ENCODE measurements around the gene CAMTA2. TPM values are rescaled to one million over a fixed set of nuclear protein-coding genes. Genes with fewer than 3 reads are reported as not detected.
A peak's percentile ranks its signal among the peaks of the same experiment; 100 is the strongest.

CAMTA2 gene, protein sequence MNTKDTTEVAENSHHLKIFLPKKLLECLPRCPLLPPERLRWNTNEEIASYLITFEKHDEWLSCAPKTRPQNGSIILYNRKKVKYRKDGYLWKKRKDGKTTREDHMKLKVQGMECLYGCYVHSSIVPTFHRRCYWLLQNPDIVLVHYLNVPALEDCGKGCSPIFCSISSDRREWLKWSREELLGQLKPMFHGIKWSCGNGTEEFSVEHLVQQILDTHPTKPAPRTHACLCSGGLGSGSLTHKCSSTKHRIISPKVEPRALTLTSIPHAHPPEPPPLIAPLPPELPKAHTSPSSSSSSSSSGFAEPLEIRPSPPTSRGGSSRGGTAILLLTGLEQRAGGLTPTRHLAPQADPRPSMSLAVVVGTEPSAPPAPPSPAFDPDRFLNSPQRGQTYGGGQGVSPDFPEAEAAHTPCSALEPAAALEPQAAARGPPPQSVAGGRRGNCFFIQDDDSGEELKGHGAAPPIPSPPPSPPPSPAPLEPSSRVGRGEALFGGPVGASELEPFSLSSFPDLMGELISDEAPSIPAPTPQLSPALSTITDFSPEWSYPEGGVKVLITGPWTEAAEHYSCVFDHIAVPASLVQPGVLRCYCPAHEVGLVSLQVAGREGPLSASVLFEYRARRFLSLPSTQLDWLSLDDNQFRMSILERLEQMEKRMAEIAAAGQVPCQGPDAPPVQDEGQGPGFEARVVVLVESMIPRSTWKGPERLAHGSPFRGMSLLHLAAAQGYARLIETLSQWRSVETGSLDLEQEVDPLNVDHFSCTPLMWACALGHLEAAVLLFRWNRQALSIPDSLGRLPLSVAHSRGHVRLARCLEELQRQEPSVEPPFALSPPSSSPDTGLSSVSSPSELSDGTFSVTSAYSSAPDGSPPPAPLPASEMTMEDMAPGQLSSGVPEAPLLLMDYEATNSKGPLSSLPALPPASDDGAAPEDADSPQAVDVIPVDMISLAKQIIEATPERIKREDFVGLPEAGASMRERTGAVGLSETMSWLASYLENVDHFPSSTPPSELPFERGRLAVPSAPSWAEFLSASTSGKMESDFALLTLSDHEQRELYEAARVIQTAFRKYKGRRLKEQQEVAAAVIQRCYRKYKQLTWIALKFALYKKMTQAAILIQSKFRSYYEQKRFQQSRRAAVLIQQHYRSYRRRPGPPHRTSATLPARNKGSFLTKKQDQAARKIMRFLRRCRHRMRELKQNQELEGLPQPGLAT
- 10 to 100 TPM; 48.9 to 60.8 (median 54.1) TPM for total RNA-seq (2021; fragmentation: NEBNext Ultra II Directional; extraction: Animal tissue kit (Norgen Biotek cat#: 25700))
- long read RNA-seq, partial matches to known transcripts = 4 of 5 reads
- long read RNA-seq, other reads (novel, unspliced or antisense) = 0 of 5 reads

DNA sequence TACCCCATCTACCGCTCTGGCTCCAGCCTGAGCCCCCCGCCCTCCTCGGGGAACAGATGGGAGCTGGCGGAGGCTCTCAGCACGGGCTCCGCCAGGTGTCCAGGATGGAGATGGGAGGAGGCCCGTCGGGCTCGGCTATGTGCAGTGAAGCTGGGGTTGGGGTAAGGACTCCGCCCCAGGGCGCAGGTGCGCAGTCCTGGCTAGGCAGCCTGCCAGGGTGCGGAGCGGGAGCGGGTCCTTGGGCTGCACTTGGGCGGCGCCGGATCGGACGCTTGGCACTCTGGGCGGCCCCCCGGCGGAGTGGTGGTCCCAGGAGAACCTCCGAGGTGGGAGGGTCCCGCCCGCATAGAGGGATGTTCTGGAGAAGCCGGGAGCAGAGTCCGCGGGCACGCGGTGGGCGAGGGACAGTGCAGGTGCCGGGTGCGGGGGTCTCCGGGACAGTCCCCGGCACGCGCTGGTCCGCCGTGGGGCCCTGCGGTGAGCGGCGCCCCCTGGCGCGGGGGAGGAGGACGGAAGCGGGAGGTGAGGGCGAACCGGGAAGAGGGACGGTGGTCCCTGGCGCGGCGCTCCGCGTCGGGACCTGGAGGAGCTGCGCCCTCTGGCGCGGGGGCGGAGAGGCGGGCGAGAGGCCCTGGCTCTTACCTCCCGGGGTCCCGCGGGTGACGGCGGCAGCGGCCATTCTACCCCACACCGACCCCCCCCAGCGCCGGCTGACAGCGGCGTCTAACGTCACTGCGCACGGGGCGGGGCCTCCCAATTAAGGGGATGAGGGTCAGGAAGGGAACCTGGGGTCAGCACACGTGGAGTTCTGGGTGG lies at the start of gene CAMTA2:
TSS of gene CAMTA2 (minus strand) at position 725 of the 816 bp plus-strand sequence. CDS start 1,453 bp downstream, outside the sequence.
- peaks cover 34% of the 10 kb centered on the region for H3K36me3 Mint-ChIP-seq (ENCODE audit: low read depth)
- peak within 1 kb of the TSS; percentile 93 for H3K27ac Mint-ChIP-seq
- peaks cover 56% of the 10 kb centered on the region for H3K4me1 Mint-ChIP-seq (ENCODE audit: low read depth)
- H3K27me3 Mint-ChIP-seq (ENCODE audit: insufficient read depth) = peaks cover 1% of the 10 kb centered on the region
- DNase-seq = peak; percentile 49
- H3K4me3 Mint-ChIP-seq = peak within 1 kb of the TSS; percentile 94
- TF ChIP-seq, protein P1, sequence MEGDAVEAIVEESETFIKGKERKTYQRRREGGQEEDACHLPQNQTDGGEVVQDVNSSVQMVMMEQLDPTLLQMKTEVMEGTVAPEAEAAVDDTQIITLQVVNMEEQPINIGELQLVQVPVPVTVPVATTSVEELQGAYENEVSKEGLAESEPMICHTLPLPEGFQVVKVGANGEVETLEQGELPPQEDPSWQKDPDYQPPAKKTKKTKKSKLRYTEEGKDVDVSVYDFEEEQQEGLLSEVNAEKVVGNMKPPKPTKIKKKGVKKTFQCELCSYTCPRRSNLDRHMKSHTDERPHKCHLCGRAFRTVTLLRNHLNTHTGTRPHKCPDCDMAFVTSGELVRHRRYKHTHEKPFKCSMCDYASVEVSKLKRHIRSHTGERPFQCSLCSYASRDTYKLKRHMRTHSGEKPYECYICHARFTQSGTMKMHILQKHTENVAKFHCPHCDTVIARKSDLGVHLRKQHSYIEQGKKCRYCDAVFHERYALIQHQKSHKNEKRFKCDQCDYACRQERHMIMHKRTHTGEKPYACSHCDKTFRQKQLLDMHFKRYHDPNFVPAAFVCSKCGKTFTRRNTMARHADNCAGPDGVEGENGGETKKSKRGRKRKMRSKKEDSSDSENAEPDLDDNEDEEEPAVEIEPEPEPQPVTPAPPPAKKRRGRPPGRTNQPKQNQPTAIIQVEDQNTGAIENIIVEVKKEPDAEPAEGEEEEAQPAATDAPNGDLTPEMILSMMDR (IDR thresholded peaks at IDR 0.05) = peak; percentile 85
- no peaks in the 10 kb centered on the region for H3K9me3 Mint-ChIP-seq

DNA sequence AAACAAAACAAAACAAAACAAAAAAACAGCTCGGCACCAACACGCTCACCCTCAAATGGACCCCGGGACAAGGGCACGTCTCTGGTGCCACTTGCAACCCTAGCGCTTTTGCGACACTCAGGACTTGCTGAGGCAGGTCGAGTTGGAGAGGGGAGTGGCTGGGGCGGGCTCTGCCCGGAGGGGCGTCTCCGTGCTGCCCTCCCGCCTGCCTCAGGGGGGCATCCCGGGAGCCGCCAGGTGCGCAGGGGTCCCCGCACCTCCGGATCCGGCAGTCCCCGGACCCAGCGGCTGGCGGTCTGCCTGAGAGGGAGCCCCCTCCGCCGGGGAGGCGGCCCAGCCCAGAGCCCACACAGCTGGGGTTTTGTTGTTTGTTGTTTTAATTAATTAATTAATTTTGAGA lies 47.8 kb upstream of the CAMTA2 start, which contains the start of gene SLC52A1:
TSS of gene SLC52A1 (minus strand) at position 112 of the 400 bp plus-strand sequence. CDS start 820 bp downstream, outside the sequence.
- peaks cover 17% of the 10 kb centered on the region for H3K27me3 Mint-ChIP-seq (ENCODE audit: insufficient read depth)
- peak within 1 kb of the TSS; percentile 66 for H3K4me3 Mint-ChIP-seq
- no peaks in the 10 kb centered on the region for H3K36me3 Mint-ChIP-seq (ENCODE audit: low read depth)
- TF ChIP-seq, protein P1 (IDR thresholded peaks at IDR 0.05) = no peak
- H3K4me1 Mint-ChIP-seq (ENCODE audit: low read depth) = peaks cover 6% of the 10 kb centered on the region
- no peak within 1 kb of the TSS for H3K27ac Mint-ChIP-seq
- H3K9me3 Mint-ChIP-seq = no peaks in the 10 kb centered on the region
- DNase-seq = no peak

DNA sequence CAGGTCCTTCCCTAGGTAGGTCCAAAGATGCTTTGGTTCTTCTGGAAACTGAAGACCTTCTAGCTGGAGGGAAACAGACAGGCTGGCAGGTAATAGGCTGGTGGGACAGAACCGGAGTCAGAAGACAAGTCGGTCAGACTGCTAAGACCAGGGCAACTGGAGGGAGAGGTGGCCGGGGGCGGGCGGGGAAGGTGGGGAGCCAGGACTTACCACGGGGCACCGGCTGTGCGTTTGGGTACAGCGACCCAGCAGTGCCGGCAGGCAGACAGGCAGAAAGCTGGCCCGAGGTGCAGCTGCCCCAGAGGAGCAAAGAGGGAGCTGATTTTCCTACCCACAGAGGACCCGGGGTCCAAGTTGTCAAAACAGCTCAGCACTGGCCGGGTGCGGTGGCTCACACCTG lies 47.2 kb upstream of the CAMTA2 start:
- Mint-ChIP-seq H3K9me3 (no peaks in the 10 kb centered on the region), H3K27ac (no peak overlapping the region), H3K4me3 (no peak overlapping the region), H3K4me1 (ENCODE audit: low read depth) (peaks cover 6% of the 10 kb centered on the region), H3K27me3 (ENCODE audit: insufficient read depth) (peaks cover 13% of the 10 kb centered on the region), H3K36me3 (ENCODE audit: low read depth) (no peaks in the 10 kb centered on the region)
- no peak for DNase-seq
- TF ChIP-seq, protein P1 (IDR thresholded peaks at IDR 0.05) = no peak

DNA sequence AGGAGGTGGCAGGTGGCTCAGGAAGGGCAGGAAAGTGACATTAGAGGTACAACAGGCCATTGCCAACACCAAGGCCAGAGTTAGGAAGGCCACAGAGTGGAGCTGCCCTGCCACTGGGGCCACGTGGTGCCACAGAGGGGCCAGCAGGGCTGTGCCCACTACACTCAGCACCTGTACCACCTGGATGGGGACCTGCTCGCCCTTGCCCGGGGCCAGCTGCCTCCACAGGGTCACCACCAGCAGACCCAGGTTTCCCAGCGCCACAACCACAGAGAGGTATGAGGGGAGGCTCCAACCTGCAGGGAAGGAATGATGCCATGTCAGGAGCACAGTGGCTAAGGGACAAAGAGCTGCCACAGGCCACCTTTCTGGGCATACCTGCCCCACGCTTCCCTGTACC lies 46.6 kb upstream of the CAMTA2 start:
- peaks cover 15% of the 10 kb centered on the region for H3K27me3 Mint-ChIP-seq (ENCODE audit: insufficient read depth)

More for the DNA sequence above, 46.6 kb upstream of the CAMTA2 start:
- Mint-ChIP-seq H3K27ac (no peak overlapping the region), H3K36me3 (ENCODE audit: low read depth) (no peaks in the 10 kb centered on the region), H3K9me3 (no peaks in the 10 kb centered on the region), H3K4me1 (ENCODE audit: low read depth) (peaks cover 6% of the 10 kb centered on the region), H3K4me3 (no peak overlapping the region)
- TF ChIP-seq, protein P1 (IDR thresholded peaks at IDR 0.05) = no peak
- DNase-seq = no peak
